Iris pigment epithelial cell (primary cell): ENCODE measurements around the gene FAM131C.

Experiments used
- DNase-seq: peaks from one replicate; pipeline ENCODE4 v3.0.0-alpha.2; 2011; ENCODE audit warnings: low read depth

FAM131C gene

GRCh38 chr1:16099412-16099811, 26.0 kb upstream of the FAM131C start:
- no peak for DNase-seq

- no peak for DNase-seq
Observed at GRCh38 chr1:16095447-16095846, 22.0 kb upstream of the FAM131C start.

DNA sequence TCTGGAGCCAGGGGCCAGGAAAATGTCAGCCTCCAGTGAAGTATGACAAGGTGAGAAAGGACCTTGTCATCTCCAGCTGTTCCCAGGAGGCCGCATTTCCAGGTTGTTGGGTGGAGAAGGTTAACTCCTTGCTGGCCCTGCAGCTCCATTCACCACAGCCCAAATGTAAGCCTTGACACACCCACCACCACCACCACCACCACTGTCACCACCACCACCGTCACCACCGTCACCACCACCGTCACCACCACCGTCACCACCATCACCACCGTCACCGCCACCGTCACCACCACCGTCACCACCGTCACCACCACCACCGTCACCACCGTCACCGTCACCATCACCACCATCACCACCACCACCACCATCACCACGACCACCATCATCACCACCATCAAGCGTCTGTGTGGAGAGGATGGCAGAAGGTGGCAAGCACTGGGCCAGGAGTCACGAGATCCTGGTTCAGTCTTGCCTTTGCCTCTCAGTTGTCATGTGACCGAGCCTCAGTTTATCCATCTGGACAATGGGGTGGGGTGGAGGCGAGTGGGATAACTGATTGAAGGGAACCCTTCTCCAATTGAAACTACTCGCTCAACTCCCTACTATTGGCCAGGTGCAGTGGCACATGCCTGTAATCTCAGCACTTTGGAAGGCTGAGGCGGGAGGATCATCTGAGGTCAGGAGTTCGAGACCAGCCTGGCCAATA, 21.2 kb upstream of the FAM131C start:
- DNase-seq: no peak

DNA sequence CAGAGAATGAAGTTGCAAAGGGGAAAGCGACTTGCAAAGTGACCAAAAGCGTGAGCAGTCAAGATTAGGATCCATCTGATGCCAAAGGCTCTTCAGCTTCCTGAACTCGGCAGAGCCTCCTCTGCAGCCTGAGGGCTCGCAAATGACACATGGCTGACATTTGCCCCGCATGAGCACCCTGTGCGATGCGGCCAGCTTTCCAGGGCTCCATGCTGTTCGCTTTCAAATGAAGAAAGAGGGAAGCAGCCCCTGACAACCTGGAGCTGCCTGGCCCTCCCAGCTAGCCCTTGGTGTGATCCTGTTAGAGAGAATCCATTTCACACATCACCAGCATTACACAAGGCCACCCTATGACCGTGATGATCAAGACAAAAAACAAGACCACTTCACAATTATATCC, 20.2 kb upstream of the FAM131C start:
- no peak for DNase-seq

DNA sequence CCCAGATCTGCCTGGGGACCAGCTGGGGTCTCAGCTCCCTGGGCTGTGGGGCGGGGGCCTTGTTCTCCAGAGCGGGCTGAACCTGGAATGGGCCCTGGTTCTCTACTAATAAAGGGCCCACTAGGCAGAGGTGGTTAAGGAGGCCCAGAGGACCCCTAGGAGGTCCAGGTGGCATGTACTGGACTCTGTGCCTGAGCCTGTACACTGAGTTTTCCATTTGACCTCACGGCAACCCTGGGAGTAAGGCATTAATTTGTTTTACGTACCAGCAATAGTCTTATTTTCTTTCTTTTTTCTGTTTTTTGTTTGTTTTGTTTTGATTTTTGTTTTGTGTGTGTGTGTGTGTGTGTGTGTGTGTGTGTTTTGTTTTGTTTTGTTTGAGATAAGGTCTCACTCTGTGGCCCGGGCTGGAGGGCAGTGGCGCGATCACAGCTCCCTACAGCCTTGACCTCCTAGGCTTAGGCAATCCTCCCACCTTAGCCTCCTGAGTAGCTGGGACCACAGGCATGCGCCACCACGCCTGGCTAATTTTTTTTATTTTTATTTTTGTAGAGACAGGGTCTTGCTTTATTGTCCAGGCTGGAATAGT, 19.6 kb upstream of the FAM131C start:
- DNase-seq: no peak

- DNase-seq: no peak
Observed at GRCh38 chr1:16092097-16092922, 18.9 kb upstream of the FAM131C start.

DNA sequence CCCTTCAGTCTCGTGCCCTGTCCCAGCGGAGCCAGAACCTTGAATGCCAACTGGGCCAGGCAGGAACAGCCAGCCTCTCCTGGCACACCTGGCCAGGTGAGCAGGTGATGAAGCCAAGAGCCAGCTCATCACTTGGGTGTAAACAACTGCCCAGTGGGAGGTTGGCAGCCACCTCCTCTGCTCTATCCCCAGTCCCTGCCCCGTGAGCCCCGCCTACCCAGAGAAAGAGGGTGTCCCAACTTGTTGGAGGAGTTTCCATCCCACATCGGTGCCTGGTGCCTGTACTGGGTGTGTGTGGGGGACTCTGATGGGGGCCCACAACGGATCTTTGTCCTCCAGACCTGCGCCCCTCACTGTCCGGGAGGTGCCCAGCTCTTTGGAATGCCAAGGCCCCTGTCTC, 17.8 kb upstream of the FAM131C start:
- DNase-seq: no peak

GRCh38 chr1:16090076-16090826, 16.8 kb upstream of the FAM131C start:
- DNase-seq: no peak

- peak; percentile 88 for DNase-seq
Observed at GRCh38 chr1:16088996-16089395, 15.5 kb upstream of the FAM131C start.

GRCh38 chr1:16088351-16088911, 15.0 kb upstream of the FAM131C start:
- no peak for DNase-seq

DNA sequence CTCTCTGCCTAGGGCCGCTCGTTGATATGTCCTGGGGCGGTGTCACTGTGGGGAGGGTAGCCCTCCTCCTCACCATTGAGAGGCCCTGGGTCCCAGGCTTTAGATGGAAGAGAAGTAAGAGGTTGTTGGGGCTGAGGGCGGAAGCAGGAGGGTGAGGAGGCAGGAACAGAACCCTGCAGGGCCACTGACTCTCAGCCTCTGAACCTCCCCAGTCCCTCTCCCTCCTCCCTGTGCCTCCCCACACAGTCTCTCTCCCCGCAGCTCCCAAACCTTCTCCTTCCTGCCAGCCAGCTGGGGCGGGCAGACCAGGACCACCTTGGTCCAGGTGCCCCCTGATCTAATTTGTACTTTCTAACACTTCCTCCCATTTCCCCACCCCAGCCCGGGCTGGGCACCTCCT, 14.3 kb upstream of the FAM131C start:
- no peak for DNase-seq

GRCh38 chr1:16085522-16085921, 12.1 kb upstream of the FAM131C start:
- DNase-seq: no peak

DNA sequence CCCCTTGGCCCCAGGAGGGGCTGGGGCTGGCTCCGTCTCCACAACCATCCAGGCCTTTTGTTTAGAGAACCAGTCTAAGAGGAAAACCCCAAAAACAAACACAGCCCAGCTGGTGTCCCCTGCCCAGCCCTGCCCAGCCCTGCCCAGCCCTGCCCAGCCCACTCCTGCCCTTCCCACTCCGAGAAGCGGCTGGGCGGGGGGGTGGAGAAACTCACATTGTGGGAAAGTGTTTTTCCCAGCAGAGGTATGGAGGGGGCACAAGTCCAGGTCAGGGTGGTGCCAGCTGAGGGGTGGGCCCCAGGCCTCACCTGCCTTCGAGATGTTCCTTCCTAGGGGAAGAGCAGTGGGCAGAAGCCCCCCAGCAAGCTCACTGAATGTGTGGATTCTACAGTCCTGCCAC, 10.0 kb upstream of the FAM131C start:
- no peak for DNase-seq

GRCh38 chr1:16082283-16083038, 9.0 kb upstream of the FAM131C start:
- peak; percentile 38 for DNase-seq

GRCh38 chr1:16081636-16082035, 8.2 kb upstream of the FAM131C start:
- DNase-seq: no peak

GRCh38 chr1:16080422-16081150, 7.1 kb upstream of the FAM131C start:
- no peak for DNase-seq

GRCh38 chr1:16078925-16079656, 5.6 kb upstream of the FAM131C start:
- peak; percentile 64 for DNase-seq

GRCh38 chr1:16077406-16078245, 4.2 kb upstream of the FAM131C start:
- DNase-seq: no peak

- peak; percentile 26 for DNase-seq
Observed at GRCh38 chr1:16076865-16077238, 3.4 kb upstream of the FAM131C start.
